ENCODE measurements around the gene GTSF1L.

GRCh38 chr20:43767686-43768474 lies 41.1 kb upstream of the GTSF1L start:
- TF ChIP-seq CTCF (IDR thresholded peaks at IDR 0.05) (peak; percentile 9 to 35 (median 15)), POLR2A (IDR thresholded peaks at IDR 0.05; ENCODE audit: low read depth) (no peak), EP300 (IDR thresholded peaks at IDR 0.05) (no peak), POLR2AphosphoS5 (IDR thresholded peaks at IDR 0.05) (peak; percentile 37 to 43)
